ENCODE results near the gene OR4K5. TPM values are rescaled to one million over a fixed set of nuclear protein-coding genes. Genes with fewer than 3 reads are reported as not detected.

The OR4K5 gene
- total and polyA plus RNA-seq, 2 donors (not counting 3 experiments of a cell fraction or from before 2014, with no cell fraction given), result not detected

GRCh38 chr14:19873178-19873577 is 47.2 kb upstream of the OR4K5 start:
- Histone ChIP-seq H3K36me3 (ENCODE audit: control insufficient read depth in 2 of 2, extremely low read depth in 1 of 2, insufficient read depth in 2 of 2, low read length in 2 of 2) (no peaks in the 10 kb centered on the region), H3K27ac (ENCODE audit: insufficient read depth, low read depth, low read length) (no peak overlapping the region), H3K79me2 (ENCODE audit: control insufficient read depth, insufficient read depth, low read length) (no peaks in the 10 kb centered on the region), H3K27me3 (ENCODE audit: control insufficient read depth in 2 of 2, insufficient read depth in 2 of 2, low read length in 2 of 2) (no peaks in the 10 kb centered on the region), H3K9me3 (replicated peaks; ENCODE audit: control insufficient read depth, insufficient read depth, low read length) (peaks cover 5% of the 10 kb centered on the region), H3K9ac (replicated peaks; ENCODE audit: extremely low read depth, insufficient read depth, low read length) (no peak overlapping the region), H3K4me1 (ENCODE audit: control insufficient read depth, extremely low read depth, insufficient read depth, low read length) (no peaks in the 10 kb centered on the region), H2AFZ (ENCODE audit: low read depth, low read length) (no peak overlapping the region), H3K9me1 (replicated peaks; ENCODE audit: control insufficient read depth, extremely low read depth, insufficient read depth, low read length) (no peaks in the 10 kb centered on the region), H3K4me2 (ENCODE audit: insufficient read depth, low read length) (no peak overlapping the region), H3K4me3 (replicated peaks in 1 of 3; ENCODE audit: insufficient read depth in 1 of 3, low read depth in 1 of 3, low read length in 3 of 3) (no peak overlapping the region), H4K20me1 (replicated peaks; ENCODE audit: control insufficient read depth, extremely low read depth, insufficient read depth, low read length) (no peaks in the 10 kb centered on the region)
- dilution Hi-C loops (cut with MboI; ENCODE audit: extremely low pct_ligation_motif_present, low sequenced_read_pairs), result no loop called here
- DNase-seq (ENCODE audit: low read depth, low spot score) (no peak), FAIRE-seq (no peak)
- ChIA-PET POLR2A (no interaction called here), CTCF (no interaction called here)
- intact Hi-C loops (cut with micrococcal nuclease), result no loop called here
- no peak for TF ChIP-seq CTCF (IDR thresholded peaks at IDR 0.05; ENCODE audit: extremely low read depth in 1 of 2, insufficient read depth in 1 of 2, low read depth in 1 of 2, low read length in 2 of 2)
- TF ChIP-seq JUN (IDR thresholded peaks at IDR 0.05; ENCODE audit: borderline replicate concordance, insufficient read depth, insufficient read length, low read depth), result no peak
- TF ChIP-seq MAX (IDR thresholded peaks at IDR 0.05; ENCODE audit: insufficient read depth, insufficient read length), result no peak
- no peak for TF ChIP-seq MYC (IDR thresholded peaks at IDR 0.05; ENCODE audit: low read depth, low read length)
- TF ChIP-seq POLR2A (IDR thresholded peaks at IDR 0.05; ENCODE audit: low read depth, low read length), result no peak
- TF ChIP-seq EZH2 (IDR thresholded peaks at IDR 0.05; ENCODE audit: borderline replicate concordance, low read depth, low read length, severe bottlenecking), result no peak
- no peak for TF ChIP-seq POLR2AphosphoS5 (IDR thresholded peaks at IDR 0.05; ENCODE audit: insufficient read depth, low read depth, low read length)
- TF ChIP-seq FOS (IDR thresholded peaks at IDR 0.05; ENCODE audit: borderline replicate concordance, insufficient read depth, low read length), result no peak
- no peak for TF ChIP-seq GATA2 (IDR thresholded peaks at IDR 0.05; ENCODE audit: insufficient read depth, insufficient read length, low read depth, low read length)
- BruUV-seq (replicated peaks), result no TSS peak

Data from endothelial cell of umbilical vein (primary cell).